HEK293 (cell line): ENCODE results near the gene SLC7A9.

Experiments
- SETDB1 ChIP-seq: IDR thresholded peaks from one replicate; pipeline ENCODE4 v1.6.1; 2017; ENCODE audit warnings: mild to moderate bottlenecking, low read length, moderate library complexity, mixed read lengths; ENCODE audit not compliant: insufficient read length
- TF ChIP-seq, protein P1 (sequence below): fragments of 450-650 bp; formaldehyde crosslinking; IDR thresholded peaks from 2 replicates; pipeline ENCODE4 v1.5.1; 2016; ENCODE audit warnings: missing biosample characterization, missing genetic modification characterization

- TF ChIP-seq SETDB1, result no peak
- TF ChIP-seq, protein P1, sequence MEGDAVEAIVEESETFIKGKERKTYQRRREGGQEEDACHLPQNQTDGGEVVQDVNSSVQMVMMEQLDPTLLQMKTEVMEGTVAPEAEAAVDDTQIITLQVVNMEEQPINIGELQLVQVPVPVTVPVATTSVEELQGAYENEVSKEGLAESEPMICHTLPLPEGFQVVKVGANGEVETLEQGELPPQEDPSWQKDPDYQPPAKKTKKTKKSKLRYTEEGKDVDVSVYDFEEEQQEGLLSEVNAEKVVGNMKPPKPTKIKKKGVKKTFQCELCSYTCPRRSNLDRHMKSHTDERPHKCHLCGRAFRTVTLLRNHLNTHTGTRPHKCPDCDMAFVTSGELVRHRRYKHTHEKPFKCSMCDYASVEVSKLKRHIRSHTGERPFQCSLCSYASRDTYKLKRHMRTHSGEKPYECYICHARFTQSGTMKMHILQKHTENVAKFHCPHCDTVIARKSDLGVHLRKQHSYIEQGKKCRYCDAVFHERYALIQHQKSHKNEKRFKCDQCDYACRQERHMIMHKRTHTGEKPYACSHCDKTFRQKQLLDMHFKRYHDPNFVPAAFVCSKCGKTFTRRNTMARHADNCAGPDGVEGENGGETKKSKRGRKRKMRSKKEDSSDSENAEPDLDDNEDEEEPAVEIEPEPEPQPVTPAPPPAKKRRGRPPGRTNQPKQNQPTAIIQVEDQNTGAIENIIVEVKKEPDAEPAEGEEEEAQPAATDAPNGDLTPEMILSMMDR (tag by site-specific recombination), result no peak
Observed at GRCh38 chr19:32896516-32897214, 27.1 kb upstream of the SLC7A9 start.
